A673 (cell line): Measurements from ENCODE around the gene OPN1MW3.
"Not testable (repeated sequence)": the region's sequence is repeated elsewhere in the genome, so short reads cannot be mapped to it uniquely, and the experiment has no call there.

Source experiments
- CTCF ChIP-seq: fragments of 300-800, 200-600 bp; sonication (generic); conservative IDR thresholded peaks from 2 replicates; pipeline ENCODE4 v1.5.1; 2017; ENCODE audit warnings: low read depth, mild to moderate bottlenecking, antibody characterized with exemption, low read length, moderate library complexity, mixed read lengths
- EZH2 ChIP-seq: fragments of 200-600 bp; sonication (generic); IDR thresholded peaks from 2 replicates; pipeline ENCODE4 v1.6.1; 2017; ENCODE audit warnings: borderline replicate concordance, low read depth, mild to moderate bottlenecking, mixed read lengths, antibody characterized with exemption, low read length; ENCODE audit not compliant: poor library complexity, severe bottlenecking

DNA sequence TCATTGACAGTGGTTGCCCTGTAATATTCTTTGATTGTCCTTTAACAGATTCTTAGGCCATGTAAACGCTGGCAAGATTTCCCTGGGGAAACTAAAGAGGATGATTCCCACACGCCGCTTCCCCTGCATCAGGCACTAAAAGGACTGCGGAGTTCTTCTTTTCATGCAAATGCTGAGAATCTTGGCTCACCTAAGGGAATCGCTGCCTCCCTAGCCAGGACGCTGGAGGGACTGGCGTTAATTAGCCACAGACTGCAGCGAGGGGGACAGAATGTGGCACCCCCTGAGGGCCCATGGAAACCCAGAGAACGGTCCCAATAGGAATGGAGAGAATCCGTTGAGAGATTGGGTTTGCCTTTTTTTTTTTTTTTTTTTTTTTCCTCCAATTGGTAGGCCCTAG, 45.9 kb upstream of the OPN1MW3 start:
- TF ChIP-seq CTCF, EZH2: not testable (repeated sequence)
